HG02571 (cell line): ENCODE data around the gene SLC9A4.
"Not testable (repeated sequence)": the region's sequence is repeated elsewhere in the genome, so short reads cannot be mapped to it uniquely, and the experiment has no call there.

Experiments used
- ATAC-seq: cut with Tn5 transposase; IDR thresholded peaks from one replicate; pipeline ENCODE4 v1.9.1; 2021; ENCODE audit warnings: mild to moderate bottlenecking, moderate library complexity; ENCODE audit not compliant: unreplicated experiment

SLC9A4 gene

GRCh38 chr2:102544182-102544581 lies 71.2 kb downstream of the SLC9A4 start:
- ATAC-seq: no peak

GRCh38 chr2:102547462-102547861 lies 74.4 kb downstream of the SLC9A4 start:
- no peak for ATAC-seq

GRCh38 chr2:102549027-102549426 lies 76.0 kb downstream of the SLC9A4 start:
- ATAC-seq: no peak

DNA sequence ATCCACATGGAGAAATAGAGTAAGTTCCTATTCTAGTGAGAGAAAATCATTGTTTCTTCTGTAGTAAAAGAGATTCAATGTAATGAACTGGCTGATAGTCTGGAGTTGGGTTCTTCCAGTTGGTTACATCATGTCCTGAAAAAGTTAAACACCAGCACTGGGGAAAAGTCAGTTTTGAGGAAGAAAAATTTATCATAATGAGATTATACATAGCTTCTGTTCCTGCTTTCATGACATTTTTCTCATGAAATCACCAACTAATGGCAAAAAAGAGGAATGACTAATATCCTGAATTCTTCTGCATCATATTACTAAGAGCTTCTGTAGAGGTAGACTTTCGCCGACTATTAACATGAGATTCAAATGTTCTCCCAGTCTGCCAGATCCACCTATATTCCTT lies 77.1 kb downstream of the SLC9A4 start:
- ATAC-seq: no peak

DNA sequence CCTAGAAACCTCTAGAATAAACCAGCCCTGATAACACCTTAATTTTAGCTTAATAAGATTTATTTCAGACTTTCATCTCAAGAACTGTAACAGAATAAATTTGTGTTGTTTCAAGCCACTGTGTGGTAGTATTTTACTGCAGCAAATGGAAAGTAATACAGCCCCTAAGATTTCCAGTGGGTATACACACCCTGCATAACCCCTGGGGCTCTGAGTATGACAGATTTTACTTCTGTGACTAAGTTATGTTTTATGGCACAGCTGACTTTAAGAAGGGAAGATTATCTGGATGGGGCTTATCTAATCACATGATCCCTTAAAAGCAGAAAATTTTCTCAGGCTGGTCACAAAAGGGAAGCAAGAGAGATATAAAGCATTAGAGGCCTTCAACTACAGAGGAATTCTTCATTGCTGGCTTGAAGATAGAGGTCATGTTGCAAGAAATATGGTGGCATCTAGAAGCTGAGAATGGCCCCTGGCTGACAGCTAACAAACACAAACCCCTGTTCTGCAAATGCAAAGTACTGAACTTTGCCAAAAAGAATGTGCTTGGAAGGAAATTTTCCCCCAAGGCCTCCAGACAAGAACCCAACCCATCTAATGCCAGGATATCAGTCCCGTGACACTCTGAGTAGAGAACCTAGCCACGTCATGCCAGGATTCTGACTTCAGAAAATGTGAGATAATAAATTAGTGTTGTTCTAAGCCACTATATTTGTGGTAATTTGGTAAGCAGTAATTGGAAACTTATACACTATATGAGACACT lies 78.5 kb downstream of the SLC9A4 start:
- no peak for ATAC-seq

- no peak for ATAC-seq
These were observed 80.6 kb downstream of the SLC9A4 start for GRCh38 chr2:102553601-102554000.

- ATAC-seq: no peak
These were observed 85.4 kb downstream of the SLC9A4 start for GRCh38 chr2:102558463-102558862.

GRCh38 chr2:102562542-102562941 lies 89.5 kb downstream of the SLC9A4 start:
- not testable (repeated sequence) for ATAC-seq

DNA sequence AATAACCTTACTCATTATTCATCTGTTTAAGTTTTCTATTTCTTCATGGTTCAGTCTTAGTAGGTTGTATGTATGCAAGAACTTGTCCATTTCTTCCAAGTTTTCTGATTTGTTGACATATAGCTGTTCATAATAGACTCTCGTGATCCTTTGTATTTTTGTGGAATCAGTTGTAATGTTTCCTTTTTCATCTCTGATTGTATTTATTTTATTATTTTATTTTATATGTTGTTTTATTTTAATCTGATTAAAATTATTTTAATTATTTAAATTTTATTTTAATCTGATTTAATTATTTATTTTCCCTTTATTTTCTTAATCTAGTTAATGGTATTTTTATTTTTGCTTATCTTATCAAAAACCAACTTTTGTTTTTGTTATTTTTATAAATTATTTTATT lies 102.9 kb downstream of the SLC9A4 start:
- ATAC-seq: no peak

GRCh38 chr2:102578376-102578775 lies 105.3 kb downstream of the SLC9A4 start:
- no peak for ATAC-seq

GRCh38 chr2:102581911-102582310 lies 108.9 kb downstream of the SLC9A4 start:
- ATAC-seq: no peak

DNA sequence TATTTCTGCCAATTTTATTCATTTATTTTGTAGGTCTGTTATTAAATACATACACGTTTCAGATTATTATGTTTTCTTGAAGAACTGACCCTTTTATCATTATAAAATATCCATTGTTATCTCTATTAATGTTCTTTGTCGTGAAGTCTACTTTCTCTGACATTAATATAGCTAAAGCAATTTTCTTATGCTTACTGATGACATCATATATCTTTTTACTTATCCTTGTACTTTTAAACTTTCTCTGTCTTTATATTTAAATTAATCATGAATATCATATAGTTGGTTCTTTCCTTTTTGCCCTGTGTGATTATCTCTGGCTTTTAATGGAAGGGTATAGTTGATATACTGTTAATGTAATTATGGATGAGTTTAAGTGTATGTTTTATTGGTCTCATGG lies 109.8 kb downstream of the SLC9A4 start:
- ATAC-seq: no peak
